Ovary (tissue), 3 donors: ENCODE results near the gene MBD3L3.

Experiments used
- POLR2A ChIP-seq: fragments of 450-650 bp; IDR thresholded peaks from one replicate; pipeline ENCODE4 v1.6.1; 2017; ENCODE audit warnings: antibody characterized with exemption, mild to moderate bottlenecking, moderate library complexity
- TF ChIP-seq, protein P1 (sequence below), 3 donors: fragments of 450-650 bp in 2 of 3; fragments of 200-600 bp in 1 of 3; IDR thresholded peaks; one replicate each; pipeline versions ENCODE4 v1.5.1 to v1.8.0; 2016 to 2022; ENCODE audit warnings: antibody characterized with exemption in 3 of 3, mild to moderate bottlenecking in 1 of 3
- donor health status: DM: no; HTN: no; CAD: no.

DNA sequence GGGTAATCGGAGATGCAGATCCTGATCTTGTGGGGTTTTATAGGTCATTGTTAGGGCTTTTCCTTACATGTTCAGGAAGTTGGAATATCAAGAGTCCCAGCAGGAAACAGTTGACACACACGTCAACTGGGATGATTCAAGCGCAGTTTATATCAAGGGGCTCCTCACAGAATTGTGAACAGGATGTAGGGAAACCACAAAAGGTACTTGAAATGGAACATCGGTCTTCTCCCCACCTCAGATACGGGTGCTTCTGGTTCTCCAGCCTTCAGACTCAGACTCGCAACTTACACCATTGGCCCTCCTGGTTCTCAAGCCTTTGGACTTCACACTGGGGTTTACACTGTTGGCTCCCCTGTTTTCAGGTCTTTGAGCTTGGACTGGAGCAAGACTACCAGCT lies 30.5 kb upstream of the MBD3L3 start:
- TF ChIP-seq POLR2A, result no peak
- TF ChIP-seq, protein P1, sequence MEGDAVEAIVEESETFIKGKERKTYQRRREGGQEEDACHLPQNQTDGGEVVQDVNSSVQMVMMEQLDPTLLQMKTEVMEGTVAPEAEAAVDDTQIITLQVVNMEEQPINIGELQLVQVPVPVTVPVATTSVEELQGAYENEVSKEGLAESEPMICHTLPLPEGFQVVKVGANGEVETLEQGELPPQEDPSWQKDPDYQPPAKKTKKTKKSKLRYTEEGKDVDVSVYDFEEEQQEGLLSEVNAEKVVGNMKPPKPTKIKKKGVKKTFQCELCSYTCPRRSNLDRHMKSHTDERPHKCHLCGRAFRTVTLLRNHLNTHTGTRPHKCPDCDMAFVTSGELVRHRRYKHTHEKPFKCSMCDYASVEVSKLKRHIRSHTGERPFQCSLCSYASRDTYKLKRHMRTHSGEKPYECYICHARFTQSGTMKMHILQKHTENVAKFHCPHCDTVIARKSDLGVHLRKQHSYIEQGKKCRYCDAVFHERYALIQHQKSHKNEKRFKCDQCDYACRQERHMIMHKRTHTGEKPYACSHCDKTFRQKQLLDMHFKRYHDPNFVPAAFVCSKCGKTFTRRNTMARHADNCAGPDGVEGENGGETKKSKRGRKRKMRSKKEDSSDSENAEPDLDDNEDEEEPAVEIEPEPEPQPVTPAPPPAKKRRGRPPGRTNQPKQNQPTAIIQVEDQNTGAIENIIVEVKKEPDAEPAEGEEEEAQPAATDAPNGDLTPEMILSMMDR (IDR thresholded peaks at IDR 0.05), result no peak
